Prostate gland (tissue), 2 donors: ENCODE results near the gene MPHOSPH8.

Source experiments
- CTCF ChIP-seq, 4 experiments: fragments of 200-600 bp in 2 of 4; fragments of 450-650 bp in 2 of 4; sonication (generic) in 2 of 4; IDR thresholded peaks; 1 replicate in 3 of 4; 2 replicates in 1 of 4; pipeline ENCODE4 v1.5.1; 2016 to 2019; ENCODE audit warnings: antibody characterized with exemption in 4 of 4, mild to moderate bottlenecking in 2 of 4, moderate library complexity in 2 of 4
- POLR2A ChIP-seq: fragments of 450-650 bp; IDR thresholded peaks from one replicate; pipeline ENCODE4 v1.6.1; 2016; ENCODE audit warnings: antibody characterized with exemption, mild to moderate bottlenecking

DNA sequence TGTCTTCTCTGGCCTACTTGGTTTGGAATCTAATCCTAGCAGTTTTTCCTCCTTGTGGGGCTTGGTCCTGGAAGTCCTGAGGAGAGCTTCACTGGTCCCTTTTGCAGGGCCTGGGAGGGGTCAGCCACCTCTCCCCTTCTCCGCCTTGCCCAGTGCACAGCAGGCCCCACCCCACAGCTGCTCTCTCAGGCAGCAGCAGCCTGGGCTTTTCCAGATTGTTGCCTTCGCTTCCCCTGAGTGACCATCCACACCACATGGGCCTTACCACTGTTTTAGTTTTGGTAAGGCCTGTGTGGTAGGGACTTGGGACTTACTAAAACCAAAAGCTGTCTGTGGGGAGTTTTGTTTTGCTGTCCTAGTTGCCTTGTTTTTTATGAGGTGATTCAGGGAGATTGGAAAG, 11.5 kb downstream of the MPHOSPH8 start:
- TF ChIP-seq CTCF (IDR thresholded peaks at IDR 0.05) (no peak), POLR2A (no peak)
